Activated T-cell treated with anti-CD3 and anti-CD28 coated beads, Interleukin-2, amount 50 U/mL, for 48 hours (primary cell): ENCODE results near the gene STK17B.
A peak's percentile ranks its signal among the peaks of the same experiment; 100 is the strongest.

Experiments
- DNase-seq, 2 experiments: peaks; one replicate each; pipeline ENCODE4 v3.0.0-alpha.2; 2020

The STK17B gene

GRCh38 chr2:196153480-196153879 lies 17.9 kb downstream of the STK17B start:
- no peak for DNase-seq

- no peak for DNase-seq
These were observed 21.4 kb downstream of the STK17B start for GRCh38 chr2:196149948-196150347.

GRCh38 chr2:196148736-196149135 lies 22.6 kb downstream of the STK17B start:
- DNase-seq, result no peak

- no peak for DNase-seq
These were observed 26.1 kb downstream of the STK17B start for GRCh38 chr2:196145256-196145655.

GRCh38 chr2:196144513-196145126 lies 26.8 kb downstream of the STK17B start:
- DNase-seq, result peak in 1 of 2 experiments; percentile 27

- DNase-seq, result no peak
These were observed 27.6 kb downstream of the STK17B start for GRCh38 chr2:196143730-196144131.

- DNase-seq, result no peak
These were observed 28.6 kb downstream of the STK17B start for GRCh38 chr2:196142825-196143224.

- no peak for DNase-seq
These were observed 31.2 kb downstream of the STK17B start for GRCh38 chr2:196140213-196140612.

- DNase-seq, result no peak
These were observed 34.1 kb downstream of the STK17B start for GRCh38 chr2:196137271-196137670.

- DNase-seq, result no peak
These were observed 35.2 kb downstream of the STK17B start for GRCh38 chr2:196136151-196136550.

GRCh38 chr2:196131949-196132925 lies 39.1 kb downstream of the STK17B start:
- peak; percentile 67 to 71 for DNase-seq

- peak; percentile 77 to 78 for DNase-seq
These were observed 39.9 kb downstream of the STK17B start for GRCh38 chr2:196131384-196131937.

- DNase-seq, result peak; percentile 52 to 55
These were observed 41.1 kb downstream of the STK17B start for GRCh38 chr2:196130039-196130825.

GRCh38 chr2:196128749-196129148 lies 42.6 kb downstream of the STK17B start:
- no peak for DNase-seq

- DNase-seq, result no peak
These were observed 45.8 kb downstream of the STK17B start for GRCh38 chr2:196125596-196125995.

- no peak for DNase-seq
These were observed 47.6 kb downstream of the STK17B start for GRCh38 chr2:196123679-196124373.

- no peak for DNase-seq
These were observed 51.5 kb downstream of the STK17B start for GRCh38 chr2:196119926-196120325.

- DNase-seq, result no peak
These were observed 54.1 kb downstream of the STK17B start for GRCh38 chr2:196117214-196117705.

- no peak for DNase-seq
These were observed 58.1 kb downstream of the STK17B start for GRCh38 chr2:196113061-196113974.

GRCh38 chr2:196112418-196113034 lies 58.9 kb downstream of the STK17B start:
- DNase-seq, result no peak
